Tibial artery (tissue), 4 donors: ENCODE measurements around the gene ADAM19.

Source experiments
- DNase-seq, 2 donors: peaks; one replicate each; pipeline ENCODE4 v3.0.0-alpha.2; 2019
- H3K27ac ChIP-seq, 2 donors: fragments of 200-600 bp; sonication (generic) in 1 of 2; 1 replicate in 1 of 2; 2 replicates in 1 of 2; pipeline ENCODE4 v1.5.1; 2018 to 2019; ENCODE audit warnings: mild to moderate bottlenecking in 1 of 2
- H3K27me3 ChIP-seq, 2 donors: fragments of 200-600 bp; sonication (generic) in 1 of 2; one replicate each; pipeline versions ENCODE4 v1.5.1 to v1.6.0; 2016 to 2019
- H3K36me3 ChIP-seq, 3 donors: fragments of 200-600 bp; sonication (generic) in 2 of 3; one replicate each; pipeline ENCODE4 v1.5.1; 2016 to 2019; ENCODE audit warnings: mild to moderate bottlenecking in 2 of 3
- H3K4me1 ChIP-seq, 4 donors: fragments of 200-600 bp; sonication (generic) in 2 of 4; 1 replicate in 3 of 4; 2 replicates in 1 of 4; pipeline ENCODE4 v1.5.1; 2016 to 2019
- H3K4me3 ChIP-seq, 2 donors: fragments of 200-600 bp; sonication (generic) in 1 of 2; 1 replicate in 1 of 2; 2 replicates in 1 of 2; pipeline ENCODE4 v1.5.1; 2018 to 2019; ENCODE audit warnings: mild to moderate bottlenecking in 2 of 2
- H3K9me3 ChIP-seq, 3 donors: fragments of 200-600 bp; sonication (generic) in 1 of 3; one replicate each; pipeline ENCODE4 v1.5.1; 2016 to 2019
- intact Hi-C: fragments of 100-400 bp; cut with DNase I; formaldehyde crosslinking; loops from one replicate; pipeline ENCODE4 v1.15.0; 2023; ENCODE audit warnings: low total_unique reads
- TF ChIP-seq, protein P1 (sequence below), 2 experiments: fragments of 200-600 bp in 1 of 2; fragments of 450-650 bp in 1 of 2; IDR thresholded peaks; one replicate each; pipeline ENCODE4 v1.5.1; 2017 to 2019; ENCODE audit warnings: antibody characterized with exemption in 2 of 2, mild to moderate bottlenecking in 1 of 2, moderate library complexity in 1 of 2

The ADAM19 gene

GRCh38 chr5:157558681-157559080 is 16.9 kb downstream of the ADAM19 start:
- H3K4me3 ChIP-seq = no peak overlapping the region
- TF ChIP-seq, protein P1, sequence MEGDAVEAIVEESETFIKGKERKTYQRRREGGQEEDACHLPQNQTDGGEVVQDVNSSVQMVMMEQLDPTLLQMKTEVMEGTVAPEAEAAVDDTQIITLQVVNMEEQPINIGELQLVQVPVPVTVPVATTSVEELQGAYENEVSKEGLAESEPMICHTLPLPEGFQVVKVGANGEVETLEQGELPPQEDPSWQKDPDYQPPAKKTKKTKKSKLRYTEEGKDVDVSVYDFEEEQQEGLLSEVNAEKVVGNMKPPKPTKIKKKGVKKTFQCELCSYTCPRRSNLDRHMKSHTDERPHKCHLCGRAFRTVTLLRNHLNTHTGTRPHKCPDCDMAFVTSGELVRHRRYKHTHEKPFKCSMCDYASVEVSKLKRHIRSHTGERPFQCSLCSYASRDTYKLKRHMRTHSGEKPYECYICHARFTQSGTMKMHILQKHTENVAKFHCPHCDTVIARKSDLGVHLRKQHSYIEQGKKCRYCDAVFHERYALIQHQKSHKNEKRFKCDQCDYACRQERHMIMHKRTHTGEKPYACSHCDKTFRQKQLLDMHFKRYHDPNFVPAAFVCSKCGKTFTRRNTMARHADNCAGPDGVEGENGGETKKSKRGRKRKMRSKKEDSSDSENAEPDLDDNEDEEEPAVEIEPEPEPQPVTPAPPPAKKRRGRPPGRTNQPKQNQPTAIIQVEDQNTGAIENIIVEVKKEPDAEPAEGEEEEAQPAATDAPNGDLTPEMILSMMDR (IDR thresholded peaks at IDR 0.05) = no peak
- no peaks in the 10 kb centered on the region for H3K27me3 ChIP-seq
- DNase-seq = no peak
- peaks cover 0 to 77% (median 49%) of the 10 kb centered on the region in 4 donors for H3K4me1 ChIP-seq
- intact Hi-C loops = no loop called here
- H3K9me3 ChIP-seq = no peaks in the 10 kb centered on the region
- no peaks in the 10 kb centered on the region for H3K36me3 ChIP-seq
- peak overlapping the region; percentile 41 to 42 for H3K27ac ChIP-seq

DNA sequence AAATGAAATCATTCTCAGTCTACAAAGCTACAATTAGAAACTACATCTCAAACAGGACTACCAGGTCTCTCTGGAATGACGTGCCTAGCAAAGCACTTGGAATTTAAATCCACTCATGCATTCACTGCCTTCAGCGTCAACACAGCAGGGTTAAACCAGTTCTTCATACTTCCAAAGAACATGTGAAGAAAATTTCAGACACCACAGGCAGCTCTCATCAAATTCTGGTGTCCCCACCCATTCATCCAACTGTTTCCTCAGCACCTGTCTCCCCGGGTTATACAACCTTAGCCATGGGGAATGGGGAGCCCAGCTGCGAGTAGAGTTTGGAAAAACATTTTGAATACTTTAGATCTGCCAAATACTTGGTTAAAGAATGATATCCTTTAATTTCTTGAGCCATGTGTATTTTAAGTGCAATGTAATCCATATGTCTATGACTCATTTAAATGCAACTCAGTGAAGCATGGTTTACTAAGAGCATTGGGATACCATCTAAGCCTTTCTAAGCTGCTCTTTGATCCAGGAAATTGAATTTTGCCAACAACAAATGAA is 17.5 kb downstream of the ADAM19 start:
- Histone ChIP-seq H3K4me1 (peaks cover 0 to 71% (median 44%) of the 10 kb centered on the region in 4 donors), H3K27ac (peak overlapping the region; percentile 41 to 42), H3K27me3 (no peaks in the 10 kb centered on the region), H3K36me3 (no peaks in the 10 kb centered on the region), H3K9me3 (no peaks in the 10 kb centered on the region), H3K4me3 (no peak overlapping the region)
- no peak for DNase-seq
- TF ChIP-seq, protein P1 (IDR thresholded peaks at IDR 0.05) = no peak
- intact Hi-C loops = no loop called here

- intact Hi-C loops = no loop called here
- no peaks in the 10 kb centered on the region for H3K27me3 ChIP-seq
- H3K9me3 ChIP-seq = no peaks in the 10 kb centered on the region
- no peak overlapping the region for H3K4me3 ChIP-seq
- no peak overlapping the region for H3K27ac ChIP-seq
- peaks cover 0 to 58% (median 32%) of the 10 kb centered on the region in 4 donors for H3K4me1 ChIP-seq
- TF ChIP-seq, protein P1 (IDR thresholded peaks at IDR 0.05) = no peak
- DNase-seq = no peak
- H3K36me3 ChIP-seq = no peaks in the 10 kb centered on the region
Measured at GRCh38 chr5:157556615-157557418, 18.8 kb downstream of the ADAM19 start.

DNA sequence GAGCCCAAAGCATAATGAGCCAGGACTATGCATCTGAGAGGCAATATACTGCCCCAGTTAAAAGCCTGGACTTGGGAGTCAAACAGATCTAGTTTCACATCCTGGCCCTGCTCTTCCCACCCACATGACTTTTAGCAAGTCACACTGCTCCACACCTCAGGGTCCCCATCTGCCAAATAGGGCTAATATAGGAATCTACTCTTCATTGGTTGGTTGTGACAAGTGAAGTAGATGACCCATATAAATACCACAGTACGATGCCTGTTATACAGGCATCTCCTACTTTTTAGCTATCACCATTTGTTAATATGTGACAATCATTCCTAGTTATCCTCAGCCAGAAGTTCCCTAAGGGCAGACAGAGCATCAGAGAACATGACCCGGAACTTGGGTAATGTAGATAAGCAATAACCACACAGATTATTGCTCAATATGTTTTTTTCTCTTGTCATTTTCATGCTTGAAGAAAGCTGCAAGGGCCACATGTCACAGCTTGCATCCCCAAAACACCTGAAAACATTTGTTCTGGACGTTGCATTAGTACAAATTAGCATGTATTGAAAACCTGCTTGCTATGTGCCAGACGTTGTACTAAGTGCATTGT is 20.4 kb downstream of the ADAM19 start:
- H3K27me3 ChIP-seq = no peaks in the 10 kb centered on the region
- H3K27ac ChIP-seq = peak overlapping the region; percentile 23 to 44
- TF ChIP-seq, protein P1 (IDR thresholded peaks at IDR 0.05) = no peak
- no peaks in the 10 kb centered on the region for H3K36me3 ChIP-seq
- intact Hi-C loops = no loop called here
- H3K4me3 ChIP-seq = no peak overlapping the region
- no peak for DNase-seq
- peaks cover 0 to 47% (median 17%) of the 10 kb centered on the region in 4 donors for H3K4me1 ChIP-seq
- no peaks in the 10 kb centered on the region for H3K9me3 ChIP-seq

GRCh38 chr5:157554179-157555036 is 21.2 kb downstream of the ADAM19 start:
- H3K27ac ChIP-seq = peak overlapping the region; percentile 42 to 44
- no peak overlapping the region for H3K4me3 ChIP-seq
- no peak for DNase-seq
- H3K27me3 ChIP-seq = no peaks in the 10 kb centered on the region
- H3K9me3 ChIP-seq = no peaks in the 10 kb centered on the region
- H3K36me3 ChIP-seq = no peaks in the 10 kb centered on the region
- H3K4me1 ChIP-seq = peaks cover 0 to 50% (median 19%) of the 10 kb centered on the region in 4 donors
- intact Hi-C loops = no loop called here
- TF ChIP-seq, protein P1 (IDR thresholded peaks at IDR 0.05) = no peak
